Heart right ventricle (tissue), 16 donors: ENCODE data around the gene WIF1. TPM values are rescaled to one million over a fixed set of nuclear protein-coding genes. Genes with fewer than 3 reads are reported as not detected.

Source experiments
- ATAC-seq, 8 donors: fragments of 200-7000 bp; cut with Tn5 transposase; one replicate each; pipeline ENCODE4 v1.9.1; 2020; ENCODE audit warnings: mild to moderate bottlenecking in 8 of 8, moderate library complexity in 8 of 8, moderate number of reproducible peaks in 1 of 8
- DNase-seq, 2 donors: peaks; one replicate each; pipeline ENCODE4 v3.0.0-alpha.2; 2020
- H3K27ac ChIP-seq, 10 donors: fragments of 200-600 bp; sonication (generic) in 2 of 10; one replicate each; pipeline versions ENCODE4 v1.5.0 to v1.8.0; 2020 to 2022; ENCODE audit warnings: mild to moderate bottlenecking in 3 of 10
- H3K27me3 ChIP-seq, 7 donors: fragments of 200-600 bp; one replicate each; pipeline ENCODE4 v1.8.0; 2021 to 2022; ENCODE audit warnings: mild to moderate bottlenecking in 2 of 7
- H3K36me3 ChIP-seq, 9 donors: fragments of 200-600 bp; sonication (generic) in 1 of 9; one replicate each; pipeline versions ENCODE4 v1.5.0 to v1.8.0; 2020 to 2022; ENCODE audit warnings: mild to moderate bottlenecking in 2 of 9
- H3K4me1 ChIP-seq, 9 donors: fragments of 200-600 bp; sonication (generic) in 1 of 9; one replicate each; pipeline versions ENCODE4 v1.5.0 to v1.8.0; 2020 to 2022; ENCODE audit warnings: mild to moderate bottlenecking in 4 of 9
- H3K4me3 ChIP-seq, 10 donors: fragments of 200-600 bp; sonication (generic) in 2 of 10; one replicate each; pipeline versions ENCODE4 v1.5.0 to v1.8.0; 2020 to 2022; ENCODE audit warnings: mild to moderate bottlenecking in 7 of 10, moderate library complexity in 2 of 10
- H3K9me3 ChIP-seq, 11 donors: fragments of 200-600 bp in 10 of 11; sonication (generic) in 2 of 11; one replicate each; pipeline versions ENCODE4 v1.5.0 to v1.8.0; 2013 to 2022; ENCODE audit warnings: mild to moderate bottlenecking in 2 of 11, control low read depth in 1 of 11, moderate library complexity in 1 of 11
- CTCF ChIP-seq, 9 donors: fragments of 200-600 bp; sonication (generic) in 2 of 9; IDR thresholded peaks; one replicate each; pipeline versions ENCODE4 v1.5.0 to v1.8.0; 2021 to 2022; ENCODE audit warnings: antibody characterized with exemption in 9 of 9, mild to moderate bottlenecking in 5 of 9, moderate library complexity in 1 of 9
- WGBS, 2 donors: extraction: QIAGEN DNeasy Blood & Tissue Kit; methylation state at CpG; one replicate each; pipeline ENCODE4 v1.1.7; 2013; ENCODE audit warnings: inconsistent platforms in 1 of 2; 5-methylcytosine and 5-hydroxymethylcytosine counted together
- intact Hi-C, 10 donors: fragments of 100-400 bp; cut with DNase I; formaldehyde crosslinking; loops; one replicate each; pipeline versions ENCODE4 v1.11.1 to v1.14.2; 2022
- polyA plus RNA-seq, 2 donors: library from polyadenylated mRNA; stranded (reverse); fragments of 200-250 nt; gene quantifications; one replicate each; pipeline ENCODE4 v1.2.3, GENCODE V29; 2013
- total RNA-seq, 10 donors: library from RNA; stranded (reverse); fragmentation: NEBNext Ultra II Directional in 3 of 10; extraction: Animal tissue kit (Norgen Biotek cat#: 25700) in 3 of 10; gene quantifications; one replicate each; pipeline versions ENCODE4 v1.2.1 to v1.2.4, GENCODE V29; 2021 to 2023
- donor health status: Arrhythmogenic right ventricular cardiomyopathy.
- donor health status: ischemic (EF 13 %, LVEDD 7.1; RV severe dilation, severe dysfunction).
- donor health status: healthy with polysubstance abuse.
- donor health status: DM: no; HTN: yes; CAD: no.
- donor health status: DM: no; HTN: no; CAD: no.
- donor health status: ischemic (EF 25% LVEDD 6.9; RV normal size, moderate dysfunction).
- donor health status: ischemic (EF 25% LVEDD 5.7; RV mildly dilated, moderate dysfunction).
- donor health status: healthy.
- donor health status: DM: yes; HTN: yes; CAD: no.
- donor health status: Ischemic cardiomyopathy.
- donor health status: ischemic (EF 35%, LVEDD 5.7; RV mildly dilated, moderate dysfunction).
- donor health status: nonischemic (EF 11% LVEDD 7.7; RV severe dilation, severe dysfunction).
- donor health status: DM: yes; HTN: yes; CAD: no.
- donor health status: PGD.
- donor health status: ischemic (EF 29% LVEDD 5.4; RV normal size, mild dysfunction).
- donor health status: nonischemic (EF 23%, LVEDD 6.1; RV moderate dilation, normal function).

Gene WIF1
- total and polyA plus RNA-seq, 12 donors: 0.04 to 0.22 TPM; not detected in 10

DNA sequence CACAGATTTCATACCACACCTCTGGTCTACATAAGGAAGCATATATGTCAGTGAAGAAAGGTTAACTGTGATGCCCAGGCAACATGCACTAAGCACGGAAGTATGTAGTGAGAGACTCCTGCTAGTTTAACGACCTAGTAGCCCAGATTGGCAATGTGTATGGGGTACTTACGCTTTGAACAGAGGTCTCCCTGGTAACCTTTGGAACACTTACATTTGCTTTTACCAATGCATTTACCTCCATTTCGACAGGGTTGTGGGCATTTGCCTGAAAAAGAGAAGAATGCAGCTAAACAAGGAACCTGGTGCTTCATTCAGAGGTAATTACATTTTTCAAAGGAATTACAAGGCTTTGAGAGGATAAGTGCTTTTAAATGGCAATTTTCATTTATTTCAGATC, 65.2 kb downstream of the WIF1 start:
- H3K4me3 ChIP-seq: no peak overlapping the region
- 56 to 59% methylated on average over 4 of the region's 4 CpGs for WGBS, 2 donors
- no peak for TF ChIP-seq CTCF (IDR thresholded peaks at IDR 0.05)
- no peaks in the 10 kb centered on the region for H3K9me3 ChIP-seq
- no peaks in the 10 kb centered on the region for H3K4me1 ChIP-seq
- ATAC-seq: no peak
- intact Hi-C loops: no loop called here
- no peak overlapping the region for H3K27ac ChIP-seq
- peaks cover 0 to 34% (median 10%) of the 10 kb centered on the region in 7 donors for H3K27me3 ChIP-seq
- DNase-seq: no peak
- no peaks in the 10 kb centered on the region for H3K36me3 ChIP-seq

DNA sequence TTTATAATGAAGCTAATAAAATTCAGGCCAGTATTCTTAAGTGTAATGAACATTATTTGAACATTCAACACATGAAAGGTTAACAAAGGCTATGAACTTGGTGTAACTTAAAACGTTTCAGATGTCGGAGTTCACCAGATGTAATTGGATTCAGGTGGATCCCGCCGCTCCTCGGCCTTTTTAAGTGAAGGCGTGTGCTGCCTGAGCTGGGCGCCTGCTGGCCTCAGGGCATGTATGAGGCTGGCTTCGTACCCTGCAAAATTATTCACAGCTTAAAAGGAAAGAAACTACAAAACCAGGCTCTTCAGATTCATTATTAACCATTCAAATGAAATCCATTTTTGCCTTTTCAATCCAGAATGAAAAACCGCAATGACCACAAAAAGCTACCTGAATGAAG, 69.9 kb downstream of the WIF1 start:
- ATAC-seq (no peak), DNase-seq (no peak)
- H3K36me3 ChIP-seq: no peaks in the 10 kb centered on the region
- peaks cover 0 to 5% (median 0%) of the 10 kb centered on the region in 7 donors for H3K27me3 ChIP-seq
- no peak overlapping the region for H3K4me3 ChIP-seq
- no peaks in the 10 kb centered on the region for H3K4me1 ChIP-seq
- no peak for TF ChIP-seq CTCF (IDR thresholded peaks at IDR 0.05)
- 86 to 88% methylated on average over 9 of the region's 9 CpGs for WGBS, 2 donors
- intact Hi-C loops: no loop called here
- H3K27ac ChIP-seq: no peak overlapping the region
- no peaks in the 10 kb centered on the region for H3K9me3 ChIP-seq

DNA sequence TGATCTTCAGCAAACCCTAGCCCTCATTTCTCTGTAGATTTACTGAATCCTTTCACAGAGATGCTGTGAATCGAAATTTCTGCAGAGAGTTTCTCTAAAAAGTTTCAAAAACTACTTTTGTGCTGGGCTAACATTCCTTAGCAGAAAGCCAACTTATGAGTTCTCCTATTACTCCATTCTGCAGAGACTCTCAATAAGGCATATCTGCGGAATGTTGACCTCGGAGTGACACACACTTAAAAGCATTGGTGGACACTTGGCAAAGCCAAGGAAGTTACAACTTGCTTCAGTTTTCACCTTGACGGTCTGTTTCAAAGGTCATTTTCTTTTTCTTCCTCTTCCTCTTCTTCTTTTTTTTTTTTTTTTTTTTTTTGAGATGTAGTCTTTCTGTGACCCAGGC, 75.8 kb downstream of the WIF1 start:
- Histone ChIP-seq H3K27me3 (peaks cover 0 to 19% (median 3%) of the 10 kb centered on the region in 7 donors), H3K27ac (no peak overlapping the region), H3K9me3 (no peaks in the 10 kb centered on the region), H3K4me1 (no peaks in the 10 kb centered on the region), H3K36me3 (no peaks in the 10 kb centered on the region), H3K4me3 (no peak overlapping the region)
- no peak for TF ChIP-seq CTCF (IDR thresholded peaks at IDR 0.05)
- intact Hi-C loops: no loop called here
- ATAC-seq (no peak), DNase-seq (no peak)
- WGBS, 2 donors: 62 to 65% methylated on average over 4 of the region's 4 CpGs

DNA sequence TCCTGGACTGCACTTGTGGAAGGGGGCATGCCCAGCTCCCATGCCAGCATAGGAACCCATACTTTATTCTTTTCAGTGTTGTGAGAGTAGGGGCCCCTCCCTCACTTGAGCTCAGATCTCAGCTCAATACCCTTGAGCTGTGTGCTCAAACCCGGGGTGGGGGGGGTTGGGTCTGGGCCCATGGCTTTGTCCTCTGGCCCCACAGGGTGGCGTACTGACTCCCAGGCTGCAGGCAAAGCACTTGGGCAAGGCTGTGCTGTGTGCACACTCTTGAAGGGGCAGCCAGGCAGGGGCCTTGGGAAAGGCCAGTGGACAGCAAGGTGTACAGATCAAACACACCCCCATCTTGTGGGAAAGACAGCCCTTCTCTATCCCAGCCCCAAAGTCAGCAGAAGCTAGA, 81.8 kb downstream of the WIF1 start:
- H3K9me3 ChIP-seq: peaks cover 0 to 17% (median 0%) of the 10 kb centered on the region in 11 donors
- H3K36me3 ChIP-seq: no peaks in the 10 kb centered on the region
- peaks cover 0 to 24% (median 6%) of the 10 kb centered on the region in 7 donors for H3K27me3 ChIP-seq
- H3K4me3 ChIP-seq: no peak overlapping the region
- no peak for ATAC-seq
- 53 to 55% methylated on average over 2 of the region's 2 CpGs for WGBS, 2 donors
- TF ChIP-seq CTCF (IDR thresholded peaks at IDR 0.05): no peak
- intact Hi-C loops: no loop called here
- no peak overlapping the region for H3K27ac ChIP-seq
- no peak for DNase-seq
- no peaks in the 10 kb centered on the region for H3K4me1 ChIP-seq
